C4-2B (cell line): ENCODE measurements around the gene LRRC8E.

Experiments
- ZFX ChIP-seq: fragments of 450-650 bp; IDR thresholded peaks from 2 replicates; pipeline ENCODE4 v1.6.1; 2017
- TF ChIP-seq, protein P1 (sequence below): fragments of 450-650 bp; conservative IDR thresholded peaks from 2 replicates; pipeline ENCODE4 v1.5.1; 2017; ENCODE audit warnings: mild to moderate bottlenecking

DNA sequence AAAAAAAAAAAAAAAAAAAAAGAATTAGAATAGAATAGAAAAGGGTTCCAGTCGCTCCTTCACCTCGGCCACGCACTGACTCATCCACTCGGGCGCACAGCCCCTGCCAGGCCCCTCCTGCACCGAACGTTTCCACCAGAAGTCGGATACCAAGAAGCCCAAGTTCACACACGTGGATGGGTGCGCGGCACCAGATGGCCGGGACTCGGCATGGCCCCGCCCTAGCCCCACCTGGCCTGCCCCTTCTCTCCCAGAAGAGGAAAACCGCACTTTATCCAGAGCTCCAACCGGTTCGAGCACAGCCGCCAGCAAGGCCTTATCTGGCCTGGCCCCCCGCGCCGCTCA lies 20.0 kb upstream of the LRRC8E start:
- TF ChIP-seq, protein P1, sequence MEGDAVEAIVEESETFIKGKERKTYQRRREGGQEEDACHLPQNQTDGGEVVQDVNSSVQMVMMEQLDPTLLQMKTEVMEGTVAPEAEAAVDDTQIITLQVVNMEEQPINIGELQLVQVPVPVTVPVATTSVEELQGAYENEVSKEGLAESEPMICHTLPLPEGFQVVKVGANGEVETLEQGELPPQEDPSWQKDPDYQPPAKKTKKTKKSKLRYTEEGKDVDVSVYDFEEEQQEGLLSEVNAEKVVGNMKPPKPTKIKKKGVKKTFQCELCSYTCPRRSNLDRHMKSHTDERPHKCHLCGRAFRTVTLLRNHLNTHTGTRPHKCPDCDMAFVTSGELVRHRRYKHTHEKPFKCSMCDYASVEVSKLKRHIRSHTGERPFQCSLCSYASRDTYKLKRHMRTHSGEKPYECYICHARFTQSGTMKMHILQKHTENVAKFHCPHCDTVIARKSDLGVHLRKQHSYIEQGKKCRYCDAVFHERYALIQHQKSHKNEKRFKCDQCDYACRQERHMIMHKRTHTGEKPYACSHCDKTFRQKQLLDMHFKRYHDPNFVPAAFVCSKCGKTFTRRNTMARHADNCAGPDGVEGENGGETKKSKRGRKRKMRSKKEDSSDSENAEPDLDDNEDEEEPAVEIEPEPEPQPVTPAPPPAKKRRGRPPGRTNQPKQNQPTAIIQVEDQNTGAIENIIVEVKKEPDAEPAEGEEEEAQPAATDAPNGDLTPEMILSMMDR = no peak
- TF ChIP-seq ZFX = no peak
